Posterior vena cava (tissue), 2 donors: ENCODE results near the gene GSTM3. TPM values are rescaled to one million over a fixed set of nuclear protein-coding genes. Genes with fewer than 3 reads are reported as not detected.
"Not testable (repeated sequence)": the region's sequence is repeated elsewhere in the genome, so short reads cannot be mapped to it uniquely, and the experiment has no call there.

Experiments
- DNase-seq: peaks from one replicate; pipeline ENCODE4 v3.0.0-alpha.2; 2020; ENCODE audit warnings: low spot score
- intact Hi-C, 2 donors: fragments of 100-400 bp; cut with DNase I; formaldehyde crosslinking; loops; one replicate each; pipeline versions ENCODE4 v1.14.1 to v1.14.2; 2022 to 2023
- total RNA-seq, 2 donors: library from RNA; stranded (reverse); fragmentation: NEBNext Ultra II Directional; extraction: Animal tissue kit (Norgen Biotek cat#: 25700); gene quantifications; one replicate each; pipeline ENCODE4 v1.2.1, GENCODE V29; 2021
- donor health status: DM: yes; HTN: yes; CAD: no.
- donor health status: DM: yes; HTN: yes; CAD: no.

GSTM3 gene
- total RNA-seq, 2 donors from 2014 or later = 35.1 to 52.2 TPM

- no peak for DNase-seq
- intact Hi-C loops = no loop called here
These were observed 50.9 kb downstream of the GSTM3 start for GRCh38 chr1:109689844-109690405.

- intact Hi-C loops = no loop called here
- DNase-seq = no peak
These were observed 53.0 kb downstream of the GSTM3 start, which contains the start of gene GSTM1 for GRCh38 chr1:109687641-109688499. Gene GSTM1 (plus strand): TSS chr1:109687817. CDS start chr1:109687874, 57 bp downstream.

- DNase-seq, intact Hi-C loops: not testable (repeated sequence)
These were observed 53.7 kb downstream of the GSTM3 start for GRCh38 chr1:109687109-109687508.

- intact Hi-C loops, DNase-seq: not testable (repeated sequence)
These were observed 54.9 kb downstream of the GSTM3 start for GRCh38 chr1:109685890-109686289.

GRCh38 chr1:109685399-109685798, 55.4 kb downstream of the GSTM3 start:
- DNase-seq, intact Hi-C loops: not testable (repeated sequence)

- DNase-seq, intact Hi-C loops: not testable (repeated sequence)
These were observed 56.1 kb downstream of the GSTM3 start for GRCh38 chr1:109684777-109685176.

Other genes with a start within 250 kb of the GSTM3 start
- gene CYB561D1, start 246.9 kb downstream of the GSTM3 start, total RNA-seq = 10 to 100 TPM; 10.5 to 11.3 TPM
- gene AMIGO1, start 231.3 kb downstream of the GSTM3 start, total RNA-seq = 1 to 10 TPM; 3.6 to 5.2 TPM
- not detected for gene GPR61, start 201.2 kb downstream of the GSTM3 start, total RNA-seq
- 1 to 10 TPM; 6.8 to 7.5 TPM for gene GNAI3, start 192.4 kb downstream of the GSTM3 start, total RNA-seq
- gene GNAT2, start 121.4 kb downstream of the GSTM3 start, total RNA-seq = not detected
- gene AMPD2, start 121.2 kb downstream of the GSTM3 start, total RNA-seq = 10 to 100 TPM; 33.8 to 39.4 TPM
- gene GSTM4, start 84.9 kb downstream of the GSTM3 start, total RNA-seq = 10 to 100 TPM; 21.2 to 35.4 TPM
- 10 to 100 TPM; 29.2 to 45.9 TPM for gene GSTM2, start 73.0 kb downstream of the GSTM3 start, total RNA-seq
- gene GSTM1, start 53.2 kb downstream of the GSTM3 start, total RNA-seq = not detected
- gene GSTM5, start 28.8 kb downstream of the GSTM3 start, total RNA-seq = 10 to 100 TPM; 16.7 to 25.4 TPM
- gene EPS8L3, start 22.9 kb upstream of the GSTM3 start, total RNA-seq = not detected
- gene CSF1, start 169.8 kb upstream of the GSTM3 start, total RNA-seq = 10 to 100 TPM; 64.1 to 68.7 TPM
- 10 to 100 TPM; 64.9 to 67.3 TPM for gene AHCYL1, start 243.7 kb upstream of the GSTM3 start, total RNA-seq